WTC11 (cell line): ENCODE results near the gene CNTFR. TPM values are rescaled to one million over a fixed set of nuclear protein-coding genes. Genes with fewer than 3 reads are reported as not detected.

Source experiments
- ATAC-seq: fragments of 200-7000 bp; cut with Tn5 transposase; 2 replicates; pipeline ENCODE4 v1.10.0; 2021; ENCODE audit warnings: mild to moderate bottlenecking, moderate library complexity
- CTCF ChIA-PET: fragments of 300-600 bp; sonication (Branson Sonifier 250); formaldehyde crosslinking; loops from one replicate; lab custom pipeline; 2021; ENCODE audit warnings: antibody characterized with exemption; lab: Charles Lee
- POLR2A ChIA-PET: fragments of 350-600 bp; sonication (Branson Sonifier 250); formaldehyde crosslinking; loops from one replicate; lab custom pipeline; 2021; ENCODE audit warnings: antibody characterized with exemption; lab: Charles Lee
- DNase-seq: peaks from one replicate; pipeline ENCODE4 v3.0.0; 2021; ENCODE audit warnings: low spot score
- H3K27ac Mint-ChIP-seq: 2 replicates; pipeline ENCODE4 v1.8.0; 2021; ENCODE audit warnings: mixed read lengths
- H3K27me3 Mint-ChIP-seq: 2 replicates; pipeline ENCODE4 v1.8.0; 2021; ENCODE audit warnings: low read depth, mild to moderate bottlenecking, moderate library complexity, mixed read lengths
- H3K36me3 Mint-ChIP-seq: 2 replicates; pipeline ENCODE4 v1.8.0; 2021; ENCODE audit warnings: mixed read lengths
- H3K4me1 Mint-ChIP-seq: 2 replicates; pipeline ENCODE4 v1.8.0; 2022; ENCODE audit warnings: mixed read lengths
- H3K4me3 Mint-ChIP-seq: 2 replicates; pipeline ENCODE4 v1.8.0; 2021; ENCODE audit warnings: mild to moderate bottlenecking, moderate library complexity, mixed read lengths
- H3K9me3 Mint-ChIP-seq: 2 replicates; pipeline ENCODE4 v1.8.0; 2021; ENCODE audit warnings: mixed read lengths
- CREM ChIP-seq: sonication (generic); formaldehyde crosslinking; IDR thresholded peaks from 2 replicates; pipeline ENCODE4 v1.8.1; 2022; ENCODE audit warnings: mild to moderate bottlenecking, missing genetic modification reagents, moderate library complexity
- ESRRA ChIP-seq: sonication (generic); formaldehyde crosslinking; IDR thresholded peaks from 2 replicates; pipeline ENCODE4 v1.8.1; 2022; ENCODE audit warnings: mild to moderate bottlenecking, missing genetic modification reagents, borderline replicate concordance
- FOXP1 ChIP-seq: sonication (generic); formaldehyde crosslinking; IDR thresholded peaks from 2 replicates; pipeline ENCODE4 v1.8.0; 2022; ENCODE audit warnings: missing genetic modification reagents, mild to moderate bottlenecking, moderate library complexity, borderline replicate concordance
- GABPB1 ChIP-seq: sonication (generic); formaldehyde crosslinking; IDR thresholded peaks from 2 replicates; pipeline ENCODE4 v1.8.1; 2023; ENCODE audit warnings: mild to moderate bottlenecking, missing genetic modification reagents
- GRHL2 ChIP-seq: fragments of 250-450 bp; sonication (Bioruptor Pico); IDR thresholded peaks from 2 replicates; pipeline ENCODE4 v1.8.0; 2022; ENCODE audit warnings: mild to moderate bottlenecking, moderate library complexity; ENCODE audit not compliant: insufficient replicate concordance, severe bottlenecking
- GTF2I ChIP-seq: fragments of 250-450 bp; sonication (Bioruptor Pico); conservative IDR thresholded peaks from 2 replicates; pipeline ENCODE4 v1.4.0; 2021; ENCODE audit warnings: mild to moderate bottlenecking
- HMGA2 ChIP-seq: fragments of 250-450 bp; sonication (Bioruptor Pico); IDR thresholded peaks from 2 replicates; pipeline ENCODE4 v1.4.0; 2021; ENCODE audit warnings: mild to moderate bottlenecking, moderate library complexity
- IRF2 ChIP-seq: sonication (generic); formaldehyde crosslinking; IDR thresholded peaks from 2 replicates; pipeline ENCODE4 v1.8.0; 2022; ENCODE audit warnings: low read depth, missing genetic modification reagents, borderline replicate concordance
- JAZF1 ChIP-seq: fragments of 250-450 bp; sonication (Bioruptor Pico); IDR thresholded peaks from 2 replicates; pipeline ENCODE4 v1.9.0; 2021; ENCODE audit warnings: moderate library complexity, mild to moderate bottlenecking, inconsistent platforms
- MXD4 ChIP-seq: fragments of 250-450 bp; sonication (Bioruptor Pico); IDR thresholded peaks from 2 replicates; pipeline ENCODE4 v1.8.0; 2021; ENCODE audit warnings: mild to moderate bottlenecking, moderate library complexity, borderline replicate concordance
- NFATC4 ChIP-seq: fragments of 250-450 bp; sonication (Bioruptor Pico); IDR thresholded peaks from 2 replicates; pipeline ENCODE4 v1.9.0; 2021; ENCODE audit warnings: mild to moderate bottlenecking
- NFE2L1 ChIP-seq: sonication (generic); formaldehyde crosslinking; IDR thresholded peaks from 2 replicates; pipeline ENCODE4 v1.8.1; 2023; ENCODE audit warnings: missing genetic modification reagents
- PRRX2 ChIP-seq: fragments of 250-450 bp; sonication (Bioruptor Pico); IDR thresholded peaks from 2 replicates; pipeline ENCODE4 v1.8.0; 2021; ENCODE audit warnings: mild to moderate bottlenecking
- SMAD3 ChIP-seq: sonication (generic); formaldehyde crosslinking; IDR thresholded peaks from 2 replicates; pipeline ENCODE4 v1.8.0; 2022; ENCODE audit warnings: missing genetic modification reagents, mild to moderate bottlenecking, borderline replicate concordance
- SMAD4 ChIP-seq: sonication (generic); formaldehyde crosslinking; IDR thresholded peaks from 2 replicates; pipeline ENCODE4 v1.8.0; 2022; ENCODE audit warnings: mild to moderate bottlenecking, missing genetic modification reagents
- TP53 ChIP-seq: sonication (generic); formaldehyde crosslinking; IDR thresholded peaks from 2 replicates; pipeline ENCODE4 v1.8.1; 2023; ENCODE audit warnings: mild to moderate bottlenecking, missing genetic modification reagents
- ZNF396 ChIP-seq: fragments of 250-450 bp; sonication (Bioruptor Pico); IDR thresholded peaks from 2 replicates; pipeline ENCODE4 v1.8.0; 2021; ENCODE audit warnings: mild to moderate bottlenecking, moderate library complexity, borderline replicate concordance
- ZNF416 ChIP-seq: fragments of 250-450 bp; sonication (Bioruptor Pico); IDR thresholded peaks from 2 replicates; pipeline ENCODE4 v1.9.0; 2021; ENCODE audit warnings: mild to moderate bottlenecking, inconsistent platforms
- ZNF671 ChIP-seq: fragments of 250-450 bp; sonication (Bioruptor Pico); IDR thresholded peaks from 2 replicates; pipeline ENCODE4 v1.8.0; 2021; ENCODE audit warnings: mild to moderate bottlenecking
- total RNA-seq: library from RNA; stranded (reverse); gene quantifications from 3 replicates; pipeline ENCODE4 v1.2.3, GENCODE V29; 2021
- TF ChIP-seq, protein P1 (sequence below): sonication (generic); formaldehyde crosslinking; IDR thresholded peaks from 2 replicates; pipeline ENCODE4 v1.8.0; 2022; ENCODE audit warnings: mild to moderate bottlenecking, missing genetic modification reagents
- TF ChIP-seq, protein P2 (sequence below): sonication (generic); formaldehyde crosslinking; IDR thresholded peaks from 2 replicates; pipeline ENCODE4 v1.8.1; 2022; ENCODE audit warnings: missing genetic modification reagents, borderline replicate concordance
- TF ChIP-seq, protein P3 (sequence below): sonication (generic); formaldehyde crosslinking; IDR thresholded peaks from 2 replicates; pipeline ENCODE4 v1.8.1; 2022; ENCODE audit warnings: low read depth, missing genetic modification reagents, borderline replicate concordance
- TF ChIP-seq, protein P4 (sequence below): fragments of 250-450 bp; sonication (Bioruptor Pico); conservative IDR thresholded peaks from 2 replicates; pipeline ENCODE4 v1.9.0; 2021; ENCODE audit warnings: mild to moderate bottlenecking
- TF ChIP-seq, protein P5 (sequence below): sonication (generic); formaldehyde crosslinking; IDR thresholded peaks from 2 replicates; pipeline ENCODE4 v1.8.1; 2023; ENCODE audit warnings: mild to moderate bottlenecking, missing genetic modification reagents
- TF ChIP-seq, protein P6 (sequence below): fragments of 250-450 bp; sonication (Bioruptor Pico); IDR thresholded peaks from 2 replicates; pipeline ENCODE4 v1.9.0; 2021; ENCODE audit warnings: mild to moderate bottlenecking, borderline replicate concordance

CNTFR gene
- total RNA-seq, 1 experiment from 2014 or later: 18.0 TPM

DNA sequence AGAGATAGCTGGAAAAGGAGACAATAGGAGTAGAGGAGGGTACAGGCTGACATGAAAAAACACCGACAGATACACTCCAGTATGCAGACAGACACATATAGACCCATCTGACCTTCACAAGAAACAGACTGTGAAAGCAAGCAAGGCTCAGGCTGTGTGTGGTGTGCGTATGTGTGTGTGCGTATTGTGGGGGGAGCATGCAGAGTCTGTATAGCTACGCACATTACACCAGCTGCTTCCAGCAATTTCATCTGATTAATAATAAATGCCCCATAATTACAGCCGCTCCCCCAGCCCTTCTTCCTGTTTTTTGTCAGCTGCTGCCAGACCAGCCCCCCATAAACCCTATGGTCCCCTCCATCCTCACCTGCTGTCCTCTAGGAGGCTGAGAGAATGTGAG lies 6.7 kb downstream of the CNTFR start:
- Mint-ChIP-seq H3K36me3 (no peaks in the 10 kb centered on the region), H3K9me3 (no peaks in the 10 kb centered on the region), H3K27ac (no peak overlapping the region), H3K4me3 (no peak overlapping the region), H3K4me1 (peaks cover 44% of the 10 kb centered on the region), H3K27me3 (peaks cover 92% of the 10 kb centered on the region)
- no peak for ATAC-seq
- CTCF ChIA-PET: interaction anchor here (0.6 to 3.0 kb wide), 8 partner anchors 9 to 179 kb away, joined by 3 to 31 read pairs (median 4); partner anchors contain the start of gene GALT
- POLR2A ChIA-PET: interaction anchor here (1.1 kb wide), 1 partner anchor 9 kb away, joined by 4 read pairs; no protein-coding TSS in a partner anchor
- TF ChIP-seq, protein P1, sequence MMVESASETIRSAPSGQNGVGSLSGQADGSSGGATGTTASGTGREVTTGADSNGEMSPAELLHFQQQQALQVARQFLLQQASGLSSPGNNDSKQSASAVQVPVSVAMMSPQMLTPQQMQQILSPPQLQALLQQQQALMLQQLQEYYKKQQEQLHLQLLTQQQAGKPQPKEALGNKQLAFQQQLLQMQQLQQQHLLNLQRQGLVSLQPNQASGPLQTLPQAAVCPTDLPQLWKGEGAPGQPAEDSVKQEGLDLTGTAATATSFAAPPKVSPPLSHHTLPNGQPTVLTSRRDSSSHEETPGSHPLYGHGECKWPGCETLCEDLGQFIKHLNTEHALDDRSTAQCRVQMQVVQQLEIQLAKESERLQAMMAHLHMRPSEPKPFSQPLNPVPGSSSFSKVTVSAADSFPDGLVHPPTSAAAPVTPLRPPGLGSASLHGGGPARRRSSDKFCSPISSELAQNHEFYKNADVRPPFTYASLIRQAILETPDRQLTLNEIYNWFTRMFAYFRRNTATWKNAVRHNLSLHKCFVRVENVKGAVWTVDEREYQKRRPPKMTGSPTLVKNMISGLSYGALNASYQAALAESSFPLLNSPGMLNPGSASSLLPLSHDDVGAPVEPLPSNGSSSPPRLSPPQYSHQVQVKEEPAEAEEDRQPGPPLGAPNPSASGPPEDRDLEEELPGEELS (CRISPR knock-in tag): no peak
- TF ChIP-seq ZNF671: no peak
- no peak for TF ChIP-seq GTF2I (CRISPR knock-in tag)
- TF ChIP-seq NFE2L1 (CRISPR knock-in tag): no peak
- TF ChIP-seq FOXP1 (CRISPR knock-in tag): no peak
- TF ChIP-seq ESRRA: no peak
- TF ChIP-seq, protein P2, sequence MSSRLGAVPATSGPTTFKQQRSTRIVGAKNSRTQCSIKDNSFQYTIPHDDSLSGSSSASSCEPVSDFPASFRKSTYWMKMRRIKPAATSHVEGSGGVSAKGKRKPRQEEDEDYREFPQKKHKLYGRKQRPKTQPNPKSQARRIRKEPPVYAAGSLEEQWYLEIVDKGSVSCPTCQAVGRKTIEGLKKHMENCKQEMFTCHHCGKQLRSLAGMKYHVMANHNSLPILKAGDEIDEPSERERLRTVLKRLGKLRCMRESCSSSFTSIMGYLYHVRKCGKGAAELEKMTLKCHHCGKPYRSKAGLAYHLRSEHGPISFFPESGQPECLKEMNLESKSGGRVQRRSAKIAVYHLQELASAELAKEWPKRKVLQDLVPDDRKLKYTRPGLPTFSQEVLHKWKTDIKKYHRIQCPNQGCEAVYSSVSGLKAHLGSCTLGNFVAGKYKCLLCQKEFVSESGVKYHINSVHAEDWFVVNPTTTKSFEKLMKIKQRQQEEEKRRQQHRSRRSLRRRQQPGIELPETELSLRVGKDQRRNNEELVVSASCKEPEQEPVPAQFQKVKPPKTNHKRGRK (CRISPR knock-in tag): no peak
- TF ChIP-seq ZNF396: no peak
- TF ChIP-seq IRF2 (CRISPR knock-in tag): no peak
- no peak for TF ChIP-seq SMAD3 (CRISPR knock-in tag)
- TF ChIP-seq SMAD4 (CRISPR knock-in tag): no peak
- no peak for TF ChIP-seq GRHL2 (CRISPR knock-in tag)
- TF ChIP-seq NFATC4 (CRISPR knock-in tag): no peak
- TF ChIP-seq TP53 (CRISPR knock-in tag): no peak
- no peak for TF ChIP-seq CREM (CRISPR knock-in tag)
- TF ChIP-seq GABPB1 (CRISPR knock-in tag): no peak
- no peak for TF ChIP-seq PRRX2
- TF ChIP-seq, protein P3, sequence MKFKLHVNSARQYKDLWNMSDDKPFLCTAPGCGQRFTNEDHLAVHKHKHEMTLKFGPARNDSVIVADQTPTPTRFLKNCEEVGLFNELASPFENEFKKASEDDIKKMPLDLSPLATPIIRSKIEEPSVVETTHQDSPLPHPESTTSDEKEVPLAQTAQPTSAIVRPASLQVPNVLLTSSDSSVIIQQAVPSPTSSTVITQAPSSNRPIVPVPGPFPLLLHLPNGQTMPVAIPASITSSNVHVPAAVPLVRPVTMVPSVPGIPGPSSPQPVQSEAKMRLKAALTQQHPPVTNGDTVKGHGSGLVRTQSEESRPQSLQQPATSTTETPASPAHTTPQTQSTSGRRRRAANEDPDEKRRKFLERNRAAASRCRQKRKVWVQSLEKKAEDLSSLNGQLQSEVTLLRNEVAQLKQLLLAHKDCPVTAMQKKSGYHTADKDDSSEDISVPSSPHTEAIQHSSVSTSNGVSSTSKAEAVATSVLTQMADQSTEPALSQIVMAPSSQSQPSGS (CRISPR knock-in tag): no peak
- no peak for TF ChIP-seq MXD4 (CRISPR knock-in tag)
- TF ChIP-seq, all 79 proteins: peak for 0
- DNase-seq: no peak

DNA sequence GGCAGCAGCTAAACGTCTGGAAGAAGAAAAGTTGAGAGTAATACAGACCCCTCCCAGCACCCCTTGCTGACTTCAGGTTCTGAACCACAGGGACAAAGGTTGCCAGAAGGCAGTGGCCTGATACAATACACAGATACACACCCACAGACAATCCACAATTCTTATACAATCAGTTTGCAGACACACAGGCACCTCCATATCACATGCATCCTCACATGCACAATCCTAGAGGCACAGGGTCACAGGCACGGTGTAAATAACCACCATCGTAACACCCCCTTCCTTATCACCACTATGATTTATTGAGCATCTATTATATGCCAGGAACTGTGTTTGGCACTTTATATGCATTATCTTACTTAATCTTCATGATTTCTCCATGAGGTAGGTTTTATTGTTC lies 8.2 kb downstream of the CNTFR start:
- POLR2A ChIA-PET: no interaction called here
- CTCF ChIA-PET: interaction anchor here (1.4 to 3.0 kb wide), 3 partner anchors 11 to 22 kb away, joined by 4 to 31 read pairs (median 7); no protein-coding TSS in a partner anchor
- Mint-ChIP-seq H3K4me1 (peaks cover 51% of the 10 kb centered on the region), H3K4me3 (no peak overlapping the region), H3K27ac (no peak overlapping the region), H3K27me3 (peaks cover 92% of the 10 kb centered on the region), H3K9me3 (no peaks in the 10 kb centered on the region), H3K36me3 (no peaks in the 10 kb centered on the region)
- no peak for DNase-seq
- no peak for ATAC-seq
- TF ChIP-seq, protein P4, sequence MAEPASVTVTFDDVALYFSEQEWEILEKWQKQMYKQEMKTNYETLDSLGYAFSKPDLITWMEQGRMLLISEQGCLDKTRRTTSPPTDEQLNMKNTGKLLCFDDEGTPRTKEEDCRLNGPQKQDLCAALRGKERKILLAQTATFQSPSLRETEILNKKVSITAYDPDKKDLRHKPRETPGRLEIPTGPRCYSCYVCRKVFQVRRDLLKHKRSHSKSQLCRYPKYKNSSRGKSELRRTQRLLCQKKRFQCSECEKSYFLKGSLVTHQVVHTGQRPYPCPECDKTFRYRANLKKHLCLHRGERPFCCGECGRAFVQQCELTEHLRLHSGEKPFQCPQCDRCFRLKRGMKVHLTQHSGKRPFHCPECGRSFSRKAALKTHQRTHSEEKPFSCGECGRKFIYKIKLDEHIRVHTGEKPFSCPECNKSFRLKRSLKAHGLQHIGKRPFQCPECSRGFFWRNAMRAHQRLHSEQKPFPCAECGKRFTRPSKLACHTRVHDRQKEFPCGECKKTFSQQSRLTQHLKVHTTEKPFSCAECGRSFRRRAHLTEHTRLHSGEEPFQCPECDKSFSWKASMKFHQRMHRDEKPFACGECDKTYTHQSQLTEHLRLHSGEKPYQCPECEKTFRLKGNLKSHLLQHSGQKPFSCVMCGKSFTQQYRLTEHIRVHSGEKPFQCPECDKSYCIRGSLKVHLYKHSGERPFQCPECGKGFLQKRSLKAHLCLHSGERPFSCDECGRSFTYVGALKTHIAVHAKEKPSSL (CRISPR knock-in tag): no peak
- no peak for TF ChIP-seq HMGA2 (CRISPR knock-in tag)
- no peak for TF ChIP-seq ZNF416 (CRISPR knock-in tag)
- no peak for TF ChIP-seq JAZF1 (CRISPR knock-in tag)
- TF ChIP-seq, protein P5, sequence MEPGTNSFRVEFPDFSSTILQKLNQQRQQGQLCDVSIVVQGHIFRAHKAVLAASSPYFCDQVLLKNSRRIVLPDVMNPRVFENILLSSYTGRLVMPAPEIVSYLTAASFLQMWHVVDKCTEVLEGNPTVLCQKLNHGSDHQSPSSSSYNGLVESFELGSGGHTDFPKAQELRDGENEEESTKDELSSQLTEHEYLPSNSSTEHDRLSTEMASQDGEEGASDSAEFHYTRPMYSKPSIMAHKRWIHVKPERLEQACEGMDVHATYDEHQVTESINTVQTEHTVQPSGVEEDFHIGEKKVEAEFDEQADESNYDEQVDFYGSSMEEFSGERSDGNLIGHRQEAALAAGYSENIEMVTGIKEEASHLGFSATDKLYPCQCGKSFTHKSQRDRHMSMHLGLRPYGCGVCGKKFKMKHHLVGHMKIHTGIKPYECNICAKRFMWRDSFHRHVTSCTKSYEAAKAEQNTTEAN (CRISPR knock-in tag): no peak
- no peak for TF ChIP-seq ZNF671
- TF ChIP-seq, protein P6, sequence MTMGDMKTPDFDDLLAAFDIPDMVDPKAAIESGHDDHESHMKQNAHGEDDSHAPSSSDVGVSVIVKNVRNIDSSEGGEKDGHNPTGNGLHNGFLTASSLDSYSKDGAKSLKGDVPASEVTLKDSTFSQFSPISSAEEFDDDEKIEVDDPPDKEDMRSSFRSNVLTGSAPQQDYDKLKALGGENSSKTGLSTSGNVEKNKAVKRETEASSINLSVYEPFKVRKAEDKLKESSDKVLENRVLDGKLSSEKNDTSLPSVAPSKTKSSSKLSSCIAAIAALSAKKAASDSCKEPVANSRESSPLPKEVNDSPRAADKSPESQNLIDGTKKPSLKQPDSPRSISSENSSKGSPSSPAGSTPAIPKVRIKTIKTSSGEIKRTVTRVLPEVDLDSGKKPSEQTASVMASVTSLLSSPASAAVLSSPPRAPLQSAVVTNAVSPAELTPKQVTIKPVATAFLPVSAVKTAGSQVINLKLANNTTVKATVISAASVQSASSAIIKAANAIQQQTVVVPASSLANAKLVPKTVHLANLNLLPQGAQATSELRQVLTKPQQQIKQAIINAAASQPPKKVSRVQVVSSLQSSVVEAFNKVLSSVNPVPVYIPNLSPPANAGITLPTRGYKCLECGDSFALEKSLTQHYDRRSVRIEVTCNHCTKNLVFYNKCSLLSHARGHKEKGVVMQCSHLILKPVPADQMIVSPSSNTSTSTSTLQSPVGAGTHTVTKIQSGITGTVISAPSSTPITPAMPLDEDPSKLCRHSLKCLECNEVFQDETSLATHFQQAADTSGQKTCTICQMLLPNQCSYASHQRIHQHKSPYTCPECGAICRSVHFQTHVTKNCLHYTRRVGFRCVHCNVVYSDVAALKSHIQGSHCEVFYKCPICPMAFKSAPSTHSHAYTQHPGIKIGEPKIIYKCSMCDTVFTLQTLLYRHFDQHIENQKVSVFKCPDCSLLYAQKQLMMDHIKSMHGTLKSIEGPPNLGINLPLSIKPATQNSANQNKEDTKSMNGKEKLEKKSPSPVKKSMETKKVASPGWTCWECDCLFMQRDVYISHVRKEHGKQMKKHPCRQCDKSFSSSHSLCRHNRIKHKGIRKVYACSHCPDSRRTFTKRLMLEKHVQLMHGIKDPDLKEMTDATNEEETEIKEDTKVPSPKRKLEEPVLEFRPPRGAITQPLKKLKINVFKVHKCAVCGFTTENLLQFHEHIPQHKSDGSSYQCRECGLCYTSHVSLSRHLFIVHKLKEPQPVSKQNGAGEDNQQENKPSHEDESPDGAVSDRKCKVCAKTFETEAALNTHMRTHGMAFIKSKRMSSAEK (CRISPR knock-in tag): no peak
